HG03565 (cell line): Measurements from ENCODE around the gene RASA4B.
"Not testable (repeated sequence)": the region's sequence is repeated elsewhere in the genome, so short reads cannot be mapped to it uniquely, and the experiment has no call there.

ENCODE experiments used
- ATAC-seq: cut with Tn5 transposase; IDR thresholded peaks from one replicate; pipeline ENCODE4 v1.9.1; 2021; ENCODE audit warnings: mild to moderate bottlenecking, moderate library complexity; ENCODE audit not compliant: unreplicated experiment

RASA4B gene

DNA sequence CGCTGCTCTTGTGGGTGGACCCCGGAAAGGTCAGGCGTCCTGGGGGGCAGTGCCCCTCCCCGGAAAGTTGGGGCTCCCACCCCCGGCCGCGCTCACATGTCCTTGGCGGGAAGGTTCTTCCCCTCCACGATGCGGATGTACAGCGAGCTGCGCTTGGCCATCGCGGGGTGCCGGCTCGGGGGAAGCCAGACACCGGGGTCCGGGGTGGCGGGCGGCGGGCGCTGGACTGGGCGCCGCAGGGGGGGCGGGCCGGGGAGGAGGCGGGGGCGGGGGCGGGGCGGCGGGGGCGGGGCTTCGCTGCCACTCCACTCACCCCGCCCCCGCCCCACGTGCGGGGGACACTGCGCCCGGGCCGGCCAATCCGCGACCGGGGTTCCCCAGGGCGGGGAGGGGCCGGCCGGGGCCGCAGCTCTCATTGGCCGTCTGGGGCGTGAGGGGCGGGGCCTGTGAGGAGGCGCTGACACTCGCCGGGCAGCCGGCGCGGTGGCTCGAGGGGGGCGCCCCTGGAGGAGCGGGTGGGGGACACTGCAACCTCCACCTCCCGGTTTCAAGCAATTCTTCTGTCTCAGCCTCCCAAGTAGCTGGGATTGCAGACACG lies at the start of gene RASA4B:
Gene RASA4B, minus strand, starts transcription at position 228 of the 598 bp plus-strand sequence. Its CDS starts 67 bp downstream, at position 161.
- ATAC-seq = peak; percentile 48

DNA sequence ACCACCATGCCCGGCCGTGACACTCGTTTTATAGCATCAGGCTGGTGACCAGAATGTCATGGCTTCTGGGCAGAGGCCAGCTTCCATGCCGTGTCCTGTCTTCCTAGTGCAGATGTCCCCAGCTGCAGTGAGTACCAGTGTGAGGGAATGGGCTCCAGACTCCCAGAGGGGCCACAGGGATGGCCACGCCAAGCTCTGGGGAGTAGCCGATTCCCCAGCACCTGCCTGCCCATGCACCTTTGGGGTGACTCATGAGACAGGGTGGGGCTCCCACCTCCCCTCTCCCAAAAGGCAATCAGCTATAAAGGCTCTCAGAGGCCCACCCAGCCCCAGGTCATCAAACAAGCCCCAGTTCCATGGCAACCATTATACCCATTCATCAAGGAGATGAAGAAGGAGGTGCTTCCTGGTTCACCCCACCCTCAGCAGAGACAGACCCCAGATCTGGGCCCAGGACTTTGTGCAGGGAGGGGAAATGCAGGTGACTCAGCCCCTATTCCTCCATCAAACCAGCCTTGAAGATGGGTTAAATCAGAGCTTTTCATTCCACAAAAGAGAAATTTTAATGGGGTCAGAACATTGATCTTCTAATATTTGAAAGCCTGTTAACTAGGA lies 33.3 kb upstream of the RASA4B start, which contains the start of gene SPDYE2:
Gene SPDYE2, plus strand, starts transcription at position 419 of the 615 bp plus-strand sequence. CDS start 2,030 bp downstream, outside the sequence.
- ATAC-seq = not testable (repeated sequence)

DNA sequence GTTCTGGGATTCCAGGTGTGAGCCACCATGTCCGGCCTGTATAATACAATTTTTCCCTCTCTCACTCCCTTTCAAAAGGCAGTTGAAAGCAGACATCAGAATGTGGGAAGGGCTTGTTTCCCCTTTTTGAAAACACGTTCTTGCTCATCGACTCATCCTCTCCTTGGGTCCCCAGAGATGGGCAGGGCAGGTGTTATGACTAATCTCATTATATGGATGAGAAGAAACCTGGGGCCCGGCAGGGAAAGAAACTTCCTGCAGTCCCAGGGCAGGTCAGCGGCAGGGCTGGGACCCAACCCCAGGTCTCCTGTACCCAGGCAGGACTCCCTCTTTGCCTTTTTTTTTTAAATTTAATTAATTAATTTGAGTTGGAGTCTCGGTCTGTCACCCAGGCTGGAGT lies 28.8 kb upstream of the RASA4B start:
- ATAC-seq = peak; percentile 84

DNA sequence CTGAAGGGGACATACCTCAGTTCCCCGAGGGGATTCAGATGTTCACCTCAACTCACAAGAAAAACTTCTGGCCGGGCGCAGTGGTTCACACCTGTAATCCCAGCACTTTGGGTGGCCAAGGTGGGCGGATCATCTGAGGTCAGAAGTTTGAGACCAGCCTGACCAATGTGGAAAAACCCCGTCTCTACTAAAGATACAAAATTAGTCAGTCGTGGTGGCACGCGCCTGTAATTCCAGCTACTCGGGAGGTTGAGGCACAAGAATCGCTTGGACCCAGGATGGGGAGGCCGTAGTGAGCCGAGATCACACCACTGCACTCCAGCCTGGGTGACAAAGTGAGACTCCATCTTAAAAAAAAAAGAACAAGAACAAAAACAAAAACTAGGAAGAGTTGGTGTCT lies 27.7 kb upstream of the RASA4B start:
- ATAC-seq = not testable (repeated sequence)

DNA sequence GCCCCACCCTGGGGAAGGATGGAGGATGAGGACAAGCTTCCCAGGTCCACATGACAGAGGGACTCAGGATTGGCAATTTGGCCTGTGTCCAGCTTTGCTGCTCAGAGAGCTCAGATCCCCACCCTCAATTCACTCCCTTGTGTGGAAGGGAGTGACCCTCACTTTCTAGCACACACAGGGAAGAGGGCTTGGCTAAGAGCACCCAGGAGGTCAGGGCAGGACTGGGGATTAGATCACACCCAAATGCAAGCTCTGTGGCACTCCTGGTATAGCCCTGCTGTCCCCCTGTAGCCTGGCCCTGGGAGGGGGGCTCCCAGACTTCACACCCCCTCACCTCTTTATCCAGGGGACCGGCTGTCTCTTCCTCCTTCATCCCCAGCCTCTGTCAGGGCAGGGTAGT lies 26.8 kb upstream of the RASA4B start:
- not testable (repeated sequence) for ATAC-seq

DNA sequence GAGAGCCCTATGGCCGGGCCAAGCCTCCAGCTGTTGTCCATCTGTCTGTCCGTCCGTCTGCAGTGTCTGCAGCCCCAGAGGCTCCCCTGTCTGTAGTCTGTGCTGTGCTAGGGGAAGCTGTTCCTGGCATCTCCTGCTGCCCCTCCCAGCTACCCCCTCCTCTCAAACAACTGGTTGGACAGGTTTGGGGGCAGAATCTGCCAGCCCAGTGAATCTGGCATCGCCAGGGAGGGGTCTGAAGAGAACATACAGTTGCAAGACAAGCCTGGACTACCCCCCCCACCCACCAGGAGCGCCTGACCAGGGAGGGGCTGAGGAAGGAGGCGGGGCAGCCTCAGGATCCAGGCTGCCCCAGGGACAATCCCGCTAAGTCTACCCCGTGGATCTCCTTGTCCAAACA lies 26.0 kb upstream of the RASA4B start, which contains the start of gene UPK3BL2:
Gene UPK3BL2, minus strand, starts transcription at position 101 of the 400 bp plus-strand sequence. Its CDS starts 60 bp downstream, at position 41.
- ATAC-seq = not testable (repeated sequence)

DNA sequence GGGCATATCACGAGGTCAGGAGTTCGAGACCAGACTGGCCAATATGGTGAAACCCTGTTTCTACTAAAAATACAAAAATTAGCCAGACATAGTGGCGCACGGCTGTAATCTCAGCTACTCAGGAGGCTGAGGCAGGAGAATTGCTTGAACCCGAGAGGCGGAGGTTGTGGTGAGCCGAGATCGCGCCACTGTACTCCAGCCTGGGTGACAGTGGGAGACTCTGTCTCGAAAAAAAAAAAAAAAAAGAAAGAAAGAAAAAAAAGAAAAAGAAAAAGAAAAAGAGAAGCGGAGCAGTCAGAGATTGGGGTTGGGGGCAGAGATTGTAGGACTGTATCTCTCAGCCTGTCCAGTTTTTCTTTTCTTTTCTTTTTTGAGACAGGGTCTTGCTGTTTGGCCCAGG lies 25.2 kb upstream of the RASA4B start:
- not testable (repeated sequence) for ATAC-seq

DNA sequence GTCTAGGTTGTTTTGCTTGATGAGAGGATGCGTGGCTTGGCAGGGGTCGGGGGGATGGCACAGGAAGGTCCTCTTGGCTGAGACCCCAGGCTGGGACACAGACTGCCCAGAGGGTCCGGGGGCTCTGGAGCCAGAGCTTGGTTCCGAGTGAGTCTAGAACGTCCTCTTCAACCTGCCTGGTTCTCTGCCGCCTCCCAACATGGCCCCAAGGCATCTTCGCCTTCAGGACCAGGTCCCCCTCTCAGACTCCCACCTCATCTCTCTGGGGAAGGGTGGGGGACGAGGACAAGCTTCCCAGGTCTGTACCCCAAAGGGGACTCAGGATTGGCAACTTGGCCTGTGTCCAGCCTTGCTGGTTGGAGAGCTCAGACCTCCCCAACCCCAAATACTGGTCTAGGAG lies 24.5 kb upstream of the RASA4B start:
- ATAC-seq = not testable (repeated sequence)

DNA sequence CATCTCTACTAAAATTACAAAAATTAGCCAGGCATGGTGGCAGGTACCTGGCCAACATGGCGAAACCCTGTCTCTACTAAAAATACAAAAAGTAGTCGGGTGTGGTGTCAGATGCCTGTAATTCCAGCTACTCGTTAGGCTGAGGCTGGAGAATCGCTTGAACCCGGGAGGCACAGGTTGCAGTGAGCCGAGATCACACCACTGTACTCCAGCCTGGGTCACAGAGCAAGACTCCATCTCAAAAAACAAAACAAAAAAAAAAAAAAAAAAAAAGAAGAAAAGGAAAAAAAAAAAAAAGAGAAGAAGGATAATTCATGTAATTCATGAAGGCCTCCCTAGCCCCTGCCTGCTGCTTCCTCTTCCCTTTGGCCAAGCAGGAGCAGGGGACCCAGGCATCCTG lies 23.0 kb upstream of the RASA4B start:
- ATAC-seq = not testable (repeated sequence)

DNA sequence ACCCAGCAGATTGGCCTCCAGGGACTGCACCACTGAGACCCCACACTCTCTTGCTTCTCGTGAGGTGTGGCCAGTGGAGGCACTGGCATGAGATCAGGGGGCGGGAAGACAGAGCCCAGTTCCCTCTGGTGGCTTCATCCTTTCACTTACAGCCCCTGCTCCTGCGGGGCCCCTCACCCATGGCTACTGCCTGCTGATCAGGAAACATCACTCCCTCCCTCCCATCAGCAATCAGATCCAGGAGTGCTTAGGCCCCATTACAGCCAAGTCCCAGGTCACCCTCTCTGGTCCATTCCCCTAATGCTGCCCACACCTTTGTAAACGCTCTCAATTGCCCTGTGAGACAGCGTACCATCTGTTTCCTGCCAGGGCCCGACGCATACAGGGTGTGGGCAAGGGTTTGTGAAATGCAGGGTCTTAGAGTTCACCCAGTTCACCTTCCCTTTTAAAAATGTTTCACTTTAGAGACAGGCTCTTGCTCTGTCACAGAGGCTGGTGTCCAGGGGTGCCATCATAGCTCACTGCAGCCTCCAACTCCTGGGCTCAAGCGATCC lies 17.6 kb upstream of the RASA4B start:
- ATAC-seq = not testable (repeated sequence)

DNA sequence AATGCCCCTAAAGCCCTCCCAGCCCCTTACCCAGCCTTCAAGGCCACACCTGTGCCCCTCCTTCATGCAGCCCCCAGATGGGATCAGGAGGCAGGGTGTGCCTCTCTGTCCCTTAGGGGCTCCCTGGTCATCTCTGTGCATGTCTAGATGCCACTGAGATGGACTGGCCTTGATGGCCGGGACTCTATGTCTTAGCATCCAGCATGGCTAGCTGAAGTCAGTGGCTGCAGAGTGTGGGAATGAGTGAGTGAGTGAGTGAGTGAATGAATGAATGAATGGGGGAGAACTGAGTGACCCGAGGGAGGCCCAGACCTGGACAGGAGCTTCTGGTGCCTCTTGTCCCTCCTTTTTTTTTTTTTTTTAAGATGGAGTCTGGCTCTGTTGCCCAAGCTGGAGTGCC lies 14.6 kb upstream of the RASA4B start:
- ATAC-seq = not testable (repeated sequence)

DNA sequence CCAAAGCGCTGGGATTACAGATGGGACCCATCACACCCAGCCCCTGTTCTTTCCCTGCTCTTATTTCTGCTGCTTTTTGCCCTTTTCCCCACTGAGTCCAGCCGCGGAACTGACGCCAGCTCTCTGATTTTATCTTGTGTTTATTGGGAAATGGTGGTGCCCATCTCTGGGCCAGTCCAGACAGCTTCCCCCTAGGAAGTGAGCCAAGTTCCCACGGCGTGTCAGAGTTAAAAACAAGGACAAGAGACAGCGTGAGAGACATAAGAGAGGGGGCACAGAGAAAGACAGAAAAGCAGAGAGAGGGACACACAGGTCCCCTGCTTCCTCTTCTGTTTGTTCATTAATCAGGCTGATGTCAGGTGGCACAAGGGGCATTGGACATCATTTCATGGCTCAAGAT lies 14.0 kb upstream of the RASA4B start:
- ATAC-seq = not testable (repeated sequence)

DNA sequence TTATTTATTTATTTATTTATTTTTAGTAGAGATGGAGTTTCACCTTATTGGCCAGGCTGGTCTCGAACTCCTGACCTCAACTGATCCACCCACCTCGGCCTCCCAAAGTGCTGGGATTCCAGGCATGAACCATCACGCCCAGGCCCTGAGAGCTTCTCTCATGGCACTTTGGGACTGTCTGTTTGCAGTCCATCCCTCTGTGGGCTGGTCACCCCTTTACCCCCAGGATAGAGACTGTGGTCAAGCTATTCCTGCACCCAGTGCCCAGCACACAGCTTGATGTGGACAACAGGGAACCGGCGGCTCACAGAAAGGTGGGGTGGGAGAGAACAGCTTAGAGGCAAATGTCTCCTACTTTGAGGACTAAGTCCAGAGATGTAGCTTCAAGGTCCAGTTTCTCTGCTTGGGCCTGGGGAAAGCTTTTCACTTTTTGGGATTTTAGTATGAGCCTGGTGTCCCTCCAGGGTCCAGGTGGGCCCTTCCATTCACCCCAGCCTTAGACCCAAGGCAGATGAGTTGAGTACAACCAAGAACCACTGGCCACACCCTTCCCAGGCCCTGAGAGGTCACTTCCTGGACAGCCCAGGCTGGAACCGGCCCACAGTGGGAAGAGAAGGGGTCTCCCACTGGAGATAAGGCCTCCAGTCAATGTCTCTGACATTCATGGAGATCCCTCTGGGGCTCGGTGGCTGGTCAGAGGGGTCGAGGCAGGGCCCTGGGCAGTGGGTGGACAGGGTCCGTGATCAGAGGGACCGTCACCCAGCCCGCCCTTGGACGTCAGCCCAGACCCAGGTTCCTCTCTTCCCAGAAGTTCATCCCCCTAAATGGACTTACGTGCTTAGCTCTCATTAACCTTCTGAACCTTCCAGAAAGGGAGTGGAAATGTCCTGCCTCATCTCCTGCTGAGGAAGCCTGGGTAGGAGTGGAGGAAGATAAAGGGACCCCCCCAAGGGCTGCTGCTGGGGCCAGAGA lies 10.5 kb upstream of the RASA4B start:
- ATAC-seq = not testable (repeated sequence)

DNA sequence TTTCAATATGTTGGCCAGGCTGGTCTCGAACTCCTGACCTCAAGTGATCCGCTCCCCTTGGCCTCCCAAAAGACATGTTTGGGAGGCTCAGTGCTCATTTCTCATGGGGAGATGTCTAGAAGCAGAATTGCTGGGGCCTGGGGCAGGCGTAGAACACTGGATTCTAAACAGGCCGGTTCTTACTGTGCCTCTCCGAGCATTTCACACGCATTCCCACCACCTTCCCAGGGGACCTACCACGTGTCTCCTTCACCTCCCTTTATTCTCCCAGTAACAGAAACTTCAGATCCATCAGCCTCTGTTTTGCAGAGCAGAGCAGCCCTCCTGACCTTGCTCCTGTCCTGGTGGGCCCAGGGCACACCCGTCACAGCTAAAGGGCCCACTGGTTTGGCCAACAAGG lies 9.6 kb upstream of the RASA4B start:
- ATAC-seq = not testable (repeated sequence)

DNA sequence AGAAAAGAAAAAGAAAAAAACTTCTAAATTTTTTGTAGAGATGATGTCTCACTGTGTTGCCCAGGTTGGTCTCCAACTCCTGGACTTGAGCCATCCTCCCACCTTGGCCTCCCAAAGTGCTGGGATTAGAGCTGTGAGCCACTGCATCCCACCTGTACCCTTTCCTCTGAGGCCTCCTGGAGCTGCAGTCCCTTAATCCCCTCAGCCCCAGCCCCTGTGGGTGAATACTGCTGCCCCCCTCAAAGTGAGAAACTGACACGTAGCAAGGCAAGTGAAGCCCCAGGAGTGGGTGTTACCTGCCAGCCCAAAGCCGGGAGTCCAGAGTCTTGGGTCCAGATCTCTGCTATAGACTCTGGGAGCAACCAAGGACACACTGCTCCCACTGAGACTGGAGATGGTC lies 7.2 kb upstream of the RASA4B start:
- ATAC-seq = not testable (repeated sequence)

DNA sequence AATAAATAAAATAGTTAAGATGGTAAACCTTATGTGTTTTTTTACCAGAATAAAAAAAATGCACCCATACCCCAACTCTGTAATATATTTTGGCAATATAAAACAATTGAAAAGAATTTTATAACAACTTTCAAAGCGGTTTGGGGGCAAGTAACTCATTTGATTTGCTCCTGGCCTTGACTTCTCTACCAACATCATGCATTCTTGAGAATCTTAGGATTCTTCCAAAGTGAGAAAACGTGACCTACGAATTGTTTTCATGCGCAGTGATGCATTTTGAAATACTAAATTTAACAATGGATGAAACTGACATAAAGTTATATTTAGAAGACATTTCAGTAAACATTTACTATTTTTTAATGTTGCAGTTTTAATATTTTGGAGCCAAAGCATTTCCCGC lies 3.2 kb upstream of the RASA4B start:
- ATAC-seq = not testable (repeated sequence)

DNA sequence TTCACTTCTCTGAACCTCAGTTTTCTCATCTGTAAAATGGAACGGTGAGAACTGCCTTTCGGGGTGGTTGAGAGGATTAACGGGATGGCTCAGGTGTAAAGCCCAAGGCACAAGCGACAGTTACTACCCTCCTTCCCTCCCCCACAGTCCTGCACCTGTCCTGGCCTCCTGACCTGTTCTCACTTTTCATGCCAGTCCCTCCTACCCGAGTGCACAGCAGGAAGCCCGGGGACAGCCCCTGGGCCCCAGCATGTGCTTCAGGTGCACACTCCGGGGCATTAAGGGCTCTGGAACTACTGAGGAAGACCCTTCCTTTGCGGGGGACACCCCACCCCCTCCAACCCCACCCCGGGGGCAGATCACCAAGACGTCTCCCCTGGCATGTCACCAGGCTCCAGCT lies 626 bp downstream of the RASA4B start:
- ATAC-seq = not testable (repeated sequence)

DNA sequence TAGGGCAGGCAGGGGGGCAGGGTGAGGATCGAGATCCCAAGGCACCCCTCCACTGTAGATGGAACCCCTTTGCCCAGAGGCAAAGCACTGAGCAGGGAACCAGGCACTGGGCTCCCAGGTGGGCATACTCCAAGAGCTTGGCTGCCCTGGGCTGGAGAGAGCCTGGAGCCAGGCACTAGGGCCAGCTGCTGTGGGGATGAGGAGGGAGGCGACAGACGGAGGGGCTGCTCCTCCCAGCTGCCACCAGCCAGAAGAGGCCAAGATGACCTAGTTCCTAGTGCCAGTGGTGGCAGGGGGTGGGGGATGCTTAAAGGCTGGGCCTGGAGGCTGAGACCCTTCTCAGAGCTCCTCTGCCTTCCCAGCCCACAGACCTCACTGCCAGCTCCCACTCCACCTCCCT lies 1.7 kb downstream of the RASA4B start:
- not testable (repeated sequence) for ATAC-seq

DNA sequence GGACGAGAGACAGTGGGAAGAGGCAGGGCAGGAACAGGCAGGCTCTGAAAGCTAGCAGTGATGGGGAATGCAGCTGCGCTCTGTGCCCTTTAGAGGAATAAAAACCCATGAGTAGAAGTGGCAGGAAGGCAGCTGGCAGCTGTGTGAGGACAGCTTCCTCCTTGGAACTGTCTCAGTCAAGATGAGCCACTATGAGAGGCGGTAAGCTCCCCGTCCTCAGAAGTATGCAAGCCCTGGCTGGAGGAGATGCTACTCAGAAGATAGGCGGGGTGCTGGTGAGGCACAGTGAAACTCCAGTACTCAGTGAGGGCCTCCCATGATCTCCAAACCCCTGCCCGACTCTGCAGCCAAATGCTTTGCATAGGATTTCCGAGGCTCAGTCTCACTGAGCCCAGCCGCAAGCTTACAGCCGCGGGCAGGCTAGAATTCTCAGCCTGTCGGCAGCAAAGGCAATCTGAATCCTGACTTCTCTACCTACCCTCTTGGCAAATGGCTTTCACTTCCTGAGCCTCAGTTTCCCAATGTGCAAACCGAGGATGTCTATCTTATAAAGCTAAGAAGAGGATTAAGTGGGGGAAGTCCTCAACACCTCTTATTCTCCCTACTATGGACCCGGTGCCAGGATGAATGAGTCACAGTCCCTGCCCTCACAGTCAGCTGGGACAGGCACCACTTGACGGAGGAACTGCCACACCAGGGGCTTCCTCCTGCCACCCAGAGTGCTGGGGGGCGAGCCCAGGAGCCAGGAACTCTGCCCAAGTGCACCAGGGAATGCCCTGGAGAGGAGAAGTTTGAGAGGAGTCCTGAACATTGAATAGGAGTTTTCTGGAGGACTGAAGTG lies 2.5 kb downstream of the RASA4B start:
- peak; percentile 53 for ATAC-seq

DNA sequence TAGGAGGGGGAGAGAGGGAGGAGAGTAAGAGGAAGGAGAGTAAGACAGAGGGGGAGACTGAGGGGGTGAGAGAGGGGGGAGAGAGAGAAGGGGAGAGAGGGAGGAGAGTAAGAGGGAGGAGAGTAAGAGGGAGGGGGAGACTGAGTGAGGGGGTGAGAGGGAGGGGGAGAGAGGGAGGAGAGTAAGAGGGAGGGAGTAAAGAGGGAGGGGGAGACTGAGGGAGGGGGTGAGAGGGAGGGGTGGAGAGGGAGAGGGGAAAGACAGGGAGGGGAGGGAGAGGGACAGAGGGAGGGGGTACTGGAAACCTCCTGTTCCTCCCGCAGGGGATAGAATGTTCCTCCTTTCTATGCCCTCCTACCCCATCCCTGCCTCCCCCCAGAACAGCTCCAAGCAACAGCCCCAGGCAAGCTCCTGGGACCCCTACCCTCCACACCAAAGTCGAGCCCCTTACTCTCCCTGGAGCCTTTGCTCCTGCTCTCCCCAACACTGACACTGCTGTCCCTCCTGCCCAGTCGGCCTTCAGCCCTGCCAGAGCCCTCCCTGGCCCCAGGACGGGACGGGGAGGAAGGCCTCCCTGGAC lies 4.8 kb downstream of the RASA4B start:
- not testable (repeated sequence) for ATAC-seq
